ENCODE results near the gene ZFP57.

GRCh38 chr6:29679962-29680361 is 990 bp downstream of the ZFP57 start:
- TF ChIP-seq, protein P1, sequence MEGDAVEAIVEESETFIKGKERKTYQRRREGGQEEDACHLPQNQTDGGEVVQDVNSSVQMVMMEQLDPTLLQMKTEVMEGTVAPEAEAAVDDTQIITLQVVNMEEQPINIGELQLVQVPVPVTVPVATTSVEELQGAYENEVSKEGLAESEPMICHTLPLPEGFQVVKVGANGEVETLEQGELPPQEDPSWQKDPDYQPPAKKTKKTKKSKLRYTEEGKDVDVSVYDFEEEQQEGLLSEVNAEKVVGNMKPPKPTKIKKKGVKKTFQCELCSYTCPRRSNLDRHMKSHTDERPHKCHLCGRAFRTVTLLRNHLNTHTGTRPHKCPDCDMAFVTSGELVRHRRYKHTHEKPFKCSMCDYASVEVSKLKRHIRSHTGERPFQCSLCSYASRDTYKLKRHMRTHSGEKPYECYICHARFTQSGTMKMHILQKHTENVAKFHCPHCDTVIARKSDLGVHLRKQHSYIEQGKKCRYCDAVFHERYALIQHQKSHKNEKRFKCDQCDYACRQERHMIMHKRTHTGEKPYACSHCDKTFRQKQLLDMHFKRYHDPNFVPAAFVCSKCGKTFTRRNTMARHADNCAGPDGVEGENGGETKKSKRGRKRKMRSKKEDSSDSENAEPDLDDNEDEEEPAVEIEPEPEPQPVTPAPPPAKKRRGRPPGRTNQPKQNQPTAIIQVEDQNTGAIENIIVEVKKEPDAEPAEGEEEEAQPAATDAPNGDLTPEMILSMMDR (conservative IDR thresholded peaks at IDR 0.05; ENCODE audit: low read depth, low read length): no peak
- TF ChIP-seq EZH2 (IDR thresholded peaks at IDR 0.05; ENCODE audit: borderline replicate concordance, low read depth, low read length, poor library complexity, severe bottlenecking): no peak

Measured in A673 (cell line).